Psoas muscle (tissue), 8 donors: ENCODE data around the gene CTTNBP2. TPM values are rescaled to one million over a fixed set of nuclear protein-coding genes. Genes with fewer than 3 reads are reported as not detected.

ENCODE experiments used
- ATAC-seq, 4 donors: fragments of 200-7000 bp; cut with Tn5 transposase; one replicate each; pipeline ENCODE4 v1.9.1; 2020; ENCODE audit warnings: moderate library complexity in 3 of 4, mild to moderate bottlenecking in 2 of 4
- DNase-seq, 2 donors: peaks; one replicate each; pipeline ENCODE4 v3.0.0-alpha.2; 2020
- H3K27ac ChIP-seq: fragments of 200-600 bp; one replicate; pipeline ENCODE4 v1.8.0; 2022
- H3K27me3 ChIP-seq, 3 donors: fragments of 200-600 bp in 1 of 3; one replicate each; pipeline versions ENCODE4 v1.6.1 to v1.8.0; 2013 to 2022; ENCODE audit warnings: low read length in 2 of 3, mild to moderate bottlenecking in 2 of 3, moderate library complexity in 1 of 3; ENCODE audit not compliant: insufficient read depth in 3 of 3
- H3K36me3 ChIP-seq, 2 donors: fragments of 200-600 bp in 1 of 2; one replicate each; pipeline versions ENCODE4 v1.6.1 to v1.8.0; 2013 to 2022; ENCODE audit warnings: low read depth in 1 of 2, mild to moderate bottlenecking in 1 of 2, moderate library complexity in 1 of 2; ENCODE audit not compliant: insufficient read depth in 1 of 2
- H3K4me1 ChIP-seq: fragments of 200-600 bp; one replicate; pipeline ENCODE4 v1.8.0; 2022
- H3K4me3 ChIP-seq: fragments of 200-600 bp; one replicate; pipeline ENCODE4 v1.8.0; 2022; ENCODE audit warnings: mild to moderate bottlenecking
- H3K9me3 ChIP-seq: fragments of 200-600 bp; one replicate; pipeline ENCODE4 v1.8.0; 2022
- WGBS, 3 donors: extraction: QIAGEN DNeasy Blood & Tissue Kit; methylation state at CpG; one replicate each; pipeline versions ENCODE4 v1.1.6 to v1.1.7; 2013; 5-methylcytosine and 5-hydroxymethylcytosine counted together
- intact Hi-C, 2 donors: fragments of 100-400 bp; cut with DNase I; formaldehyde crosslinking; loops; one replicate each; pipeline versions ENCODE4 v1.11.0 to v1.14.2; 2022
- polyA plus RNA-seq, 3 donors: library from polyadenylated mRNA; stranded (reverse); fragments of 200-250 nt; gene quantifications; one replicate each; pipeline ENCODE4 v1.2.3, GENCODE V29; 2013
- total RNA-seq, 4 donors: library from RNA; stranded (reverse); fragmentation: NEBNext Ultra II Directional in 2 of 4; extraction: Animal tissue kit (Norgen Biotek cat#: 25700) in 2 of 4; gene quantifications; one replicate each; pipeline versions ENCODE4 v1.2.1 to v1.2.4, GENCODE V29; 2021 to 2023
- TF ChIP-seq, protein P1 (sequence below): fragments of 200-600 bp; IDR thresholded peaks from one replicate; pipeline ENCODE4 v1.8.0; 2022; ENCODE audit warnings: antibody characterized with exemption
- donor health status: healthy with polysubstance abuse.
- donor health status: DM: no; HTN: no; CAD: no; lungs with moderate emphysema.
- donor health status: Bipolar disorder and iron deficiency.
- donor health status: healthy.
- donor health status: DM: yes; HTN: yes; CAD: no.
- donor health status: DM: no; HTN: no; CAD: no.
- donor health status: DM: no; HTN: no; CAD: no.
- donor health status: DM: yes; HTN: yes; CAD: no.

CTTNBP2 gene
- total and polyA plus RNA-seq, 7 donors: 0.10 to 1.8 (median 0.38) TPM

DNA sequence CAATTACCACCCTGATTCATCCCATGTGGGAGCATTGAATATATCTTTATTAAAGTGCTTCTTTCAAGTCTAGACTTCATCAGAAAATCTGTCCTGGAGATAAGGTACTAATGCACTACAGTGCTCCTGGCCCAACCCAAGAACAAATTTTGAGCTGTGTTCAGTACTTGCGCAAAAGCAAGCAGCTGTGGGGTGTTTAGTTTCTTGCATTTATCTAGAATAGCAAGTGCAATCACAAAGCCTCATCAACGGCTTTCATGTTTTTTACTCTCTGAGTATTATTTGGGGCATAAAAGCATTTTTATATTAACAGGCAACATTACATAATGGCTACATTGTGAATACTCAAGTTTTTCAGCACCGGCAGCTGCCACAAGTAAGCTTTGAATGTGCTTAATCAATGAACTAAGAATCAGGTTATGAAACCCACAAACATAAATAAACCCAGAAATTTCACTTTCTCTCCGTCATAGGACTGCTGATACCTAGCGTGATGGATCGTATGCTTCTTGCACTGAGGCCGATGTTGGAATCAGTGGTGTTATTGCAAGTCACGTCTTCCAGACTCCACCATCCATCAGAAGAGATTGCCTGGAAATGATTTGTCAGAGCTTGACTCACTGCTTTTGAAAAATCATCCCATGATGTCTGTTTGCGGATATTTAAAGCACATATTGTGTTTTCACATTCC, 113.1 kb downstream of the CTTNBP2 start:
- H3K27me3 ChIP-seq: peaks cover 0 to 3% (median 0%) of the 10 kb centered on the region in 3 donors

DNA sequence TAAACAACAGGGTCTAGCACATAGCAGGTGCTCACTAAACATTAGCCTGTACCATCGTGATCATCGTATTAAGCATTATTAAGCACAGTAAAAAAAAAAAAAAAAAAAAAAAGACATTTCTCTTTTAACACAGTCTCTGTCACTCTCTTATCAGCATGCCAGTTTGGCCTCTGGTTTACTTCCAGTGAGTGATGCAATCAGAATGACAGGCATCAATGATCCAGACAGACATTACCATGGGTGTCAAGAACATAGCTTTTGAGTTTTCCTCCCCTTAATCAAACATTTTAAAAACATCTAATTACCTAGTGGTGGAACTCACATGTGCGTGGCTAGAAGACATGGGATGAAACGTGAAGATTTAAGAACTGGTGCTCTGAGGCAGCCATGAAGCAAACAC, 115.8 kb downstream of the CTTNBP2 start:
- Histone ChIP-seq H3K4me3 (no peak overlapping the region), H3K9me3 (no peaks in the 10 kb centered on the region), H3K36me3 (no peaks in the 10 kb centered on the region), H3K4me1 (no peaks in the 10 kb centered on the region), H3K27me3 (no peaks in the 10 kb centered on the region), H3K27ac (no peak overlapping the region)
- TF ChIP-seq, protein P1, sequence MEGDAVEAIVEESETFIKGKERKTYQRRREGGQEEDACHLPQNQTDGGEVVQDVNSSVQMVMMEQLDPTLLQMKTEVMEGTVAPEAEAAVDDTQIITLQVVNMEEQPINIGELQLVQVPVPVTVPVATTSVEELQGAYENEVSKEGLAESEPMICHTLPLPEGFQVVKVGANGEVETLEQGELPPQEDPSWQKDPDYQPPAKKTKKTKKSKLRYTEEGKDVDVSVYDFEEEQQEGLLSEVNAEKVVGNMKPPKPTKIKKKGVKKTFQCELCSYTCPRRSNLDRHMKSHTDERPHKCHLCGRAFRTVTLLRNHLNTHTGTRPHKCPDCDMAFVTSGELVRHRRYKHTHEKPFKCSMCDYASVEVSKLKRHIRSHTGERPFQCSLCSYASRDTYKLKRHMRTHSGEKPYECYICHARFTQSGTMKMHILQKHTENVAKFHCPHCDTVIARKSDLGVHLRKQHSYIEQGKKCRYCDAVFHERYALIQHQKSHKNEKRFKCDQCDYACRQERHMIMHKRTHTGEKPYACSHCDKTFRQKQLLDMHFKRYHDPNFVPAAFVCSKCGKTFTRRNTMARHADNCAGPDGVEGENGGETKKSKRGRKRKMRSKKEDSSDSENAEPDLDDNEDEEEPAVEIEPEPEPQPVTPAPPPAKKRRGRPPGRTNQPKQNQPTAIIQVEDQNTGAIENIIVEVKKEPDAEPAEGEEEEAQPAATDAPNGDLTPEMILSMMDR: no peak
- 92 to 95% (median 94%) methylated on average over 4 of the region's 4 CpGs for WGBS, 3 donors
- DNase-seq: no peak
- no peak for ATAC-seq
- intact Hi-C loops: no loop called here

More for the DNA sequence above, 113.1 kb downstream of the CTTNBP2 start:
- no peak overlapping the region for H3K27ac ChIP-seq
- no peaks in the 10 kb centered on the region for H3K9me3 ChIP-seq
- WGBS, 3 donors: 82 to 86% (median 82%) methylated on average over 9 of the region's 9 CpGs
- H3K36me3 ChIP-seq: no peaks in the 10 kb centered on the region
- TF ChIP-seq, protein P1: no peak
- ATAC-seq (no peak), DNase-seq (no peak)
- H3K4me1 ChIP-seq: no peaks in the 10 kb centered on the region
- intact Hi-C loops: no loop called here
- no peak overlapping the region for H3K4me3 ChIP-seq

DNA sequence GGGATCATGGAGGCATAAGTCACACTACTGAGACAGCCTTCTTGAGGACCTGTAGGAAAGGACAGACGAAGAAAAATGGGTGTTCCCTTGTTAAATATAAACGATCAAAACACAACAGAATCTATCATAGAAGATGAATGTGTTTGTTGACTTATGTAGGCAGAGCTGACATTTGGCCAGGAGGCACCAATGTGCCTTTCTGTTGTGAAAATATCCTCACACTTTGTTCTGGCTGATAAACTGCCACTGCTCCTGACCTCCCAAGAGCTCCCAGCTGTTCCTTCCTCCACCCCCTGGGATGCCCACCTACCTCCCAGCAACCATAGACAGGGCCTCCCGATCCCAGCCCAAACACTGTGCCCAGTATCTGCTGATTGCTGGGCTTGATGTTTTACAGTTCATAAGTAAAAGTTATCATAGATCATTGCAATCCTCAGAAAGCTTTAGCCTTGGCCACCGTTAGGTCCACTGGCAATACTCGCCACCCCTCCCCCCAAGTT, 116.6 kb downstream of the CTTNBP2 start:
- Histone ChIP-seq H3K4me1 (no peaks in the 10 kb centered on the region), H3K4me3 (no peak overlapping the region), H3K27me3 (no peaks in the 10 kb centered on the region), H3K36me3 (no peaks in the 10 kb centered on the region), H3K27ac (no peak overlapping the region), H3K9me3 (no peaks in the 10 kb centered on the region)
- ATAC-seq (no peak), DNase-seq (no peak)
- TF ChIP-seq, protein P1: no peak
- intact Hi-C loops: no loop called here
- 78 to 85% (median 81%) methylated on average over 5 of the region's 5 CpGs for WGBS, 3 donors

DNA sequence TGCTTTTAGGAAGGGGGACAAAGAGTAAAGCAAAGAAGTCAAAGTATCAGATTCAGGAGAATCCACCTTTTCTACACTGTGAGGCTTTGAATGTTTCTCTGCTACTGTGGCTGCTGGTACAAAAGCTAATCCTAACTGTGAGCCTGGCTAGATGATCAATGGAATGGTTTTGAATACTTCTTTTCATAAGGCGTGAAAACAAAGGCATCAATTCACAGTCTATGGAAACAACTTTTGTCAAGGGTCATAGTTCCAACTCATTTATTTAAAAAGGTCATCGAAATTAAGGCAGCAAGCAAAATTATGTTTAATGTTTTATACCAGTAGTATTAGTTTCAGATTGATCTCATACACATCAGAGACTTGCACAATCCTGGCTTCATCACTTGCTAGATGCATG, 118.1 kb downstream of the CTTNBP2 start:
- no peak overlapping the region for H3K4me3 ChIP-seq
- no peak for ATAC-seq
- H3K27me3 ChIP-seq: no peaks in the 10 kb centered on the region
- WGBS, 3 donors: 82 to 87% (median 83%) methylated on average over 2 of the region's 2 CpGs
- TF ChIP-seq, protein P1: no peak
- H3K36me3 ChIP-seq: no peaks in the 10 kb centered on the region
- intact Hi-C loops: no loop called here
- H3K4me1 ChIP-seq: no peaks in the 10 kb centered on the region
- no peaks in the 10 kb centered on the region for H3K9me3 ChIP-seq
- H3K27ac ChIP-seq: no peak overlapping the region
- DNase-seq: no peak

DNA sequence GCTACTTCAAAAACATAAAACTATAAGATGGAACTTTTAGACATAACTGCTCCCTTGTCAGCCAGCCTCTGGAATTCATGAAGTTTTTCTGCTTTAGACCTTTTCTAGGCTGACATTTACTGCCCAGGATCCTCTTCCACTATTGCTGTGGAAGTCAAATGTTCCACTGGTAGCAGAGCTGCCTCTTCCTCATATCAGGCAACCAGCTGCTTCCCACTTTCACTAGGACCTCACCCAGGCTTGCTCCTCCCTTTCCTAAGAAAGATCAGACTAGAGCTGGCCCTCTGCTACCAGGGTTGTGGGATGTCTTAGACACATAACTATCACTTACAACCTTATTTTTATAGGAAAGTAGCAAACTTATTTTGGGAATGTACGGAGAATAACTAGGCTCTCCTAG, 121.5 kb downstream of the CTTNBP2 start:
- 86 to 97% (median 95%) methylated on average over 1 of the region's 1 CpG for WGBS, 3 donors
- Histone ChIP-seq H3K36me3 (no peaks in the 10 kb centered on the region), H3K27ac (no peak overlapping the region), H3K4me3 (no peak overlapping the region), H3K4me1 (no peaks in the 10 kb centered on the region), H3K9me3 (no peaks in the 10 kb centered on the region), H3K27me3 (no peaks in the 10 kb centered on the region)
- TF ChIP-seq, protein P1: no peak
- ATAC-seq: no peak
- DNase-seq: no peak
- intact Hi-C loops: no loop called here
